H9 (cell line): ENCODE measurements around the gene TBX3. TPM values are rescaled to one million over a fixed set of nuclear protein-coding genes. Genes with fewer than 3 reads are reported as not detected.
A peak's percentile ranks its signal among the peaks of the same experiment; 100 is the strongest.

Experiments used
- DNase-seq: peaks from one replicate; pipeline ENCODE4 v3.0.0-alpha.2; 2017
- H2AFZ ChIP-seq: one replicate; pipeline ENCODE4 v1.6.1; 2013; ENCODE audit warnings: mild to moderate bottlenecking, low read length, control low read depth, moderate library complexity
- H2AK5ac ChIP-seq: 2 replicates; pipeline ENCODE4 v1.6.1; 2013; ENCODE audit warnings: low read length, control low read depth, mixed read lengths; ENCODE audit not compliant: insufficient read length
- H2BK120ac ChIP-seq: one replicate; pipeline ENCODE4 v1.6.1; 2013; ENCODE audit warnings: low read depth, mild to moderate bottlenecking, low read length, control low read depth, inconsistent platforms; ENCODE audit not compliant: poor library complexity, severe bottlenecking
- H2BK12ac ChIP-seq: 2 replicates; pipeline ENCODE4 v1.6.1; 2013; ENCODE audit warnings: low read length, control low read depth, mixed read lengths, low read depth; ENCODE audit not compliant: insufficient read length
- H2BK15ac ChIP-seq: 2 replicates; pipeline ENCODE4 v1.6.1; 2013; ENCODE audit warnings: low read depth, low read length, control low read depth
- H2BK20ac ChIP-seq: one replicate; pipeline ENCODE4 v1.6.1; 2013; ENCODE audit warnings: low read depth, mild to moderate bottlenecking, low read length, control low read depth, inconsistent platforms; ENCODE audit not compliant: poor library complexity, severe bottlenecking
- H2BK5ac ChIP-seq: 2 replicates; pipeline ENCODE4 v1.6.1; 2013; ENCODE audit warnings: low read length, control low read depth, mixed read lengths; ENCODE audit not compliant: insufficient read length
- H3K14ac ChIP-seq: 2 replicates; pipeline ENCODE4 v1.6.1; 2013; ENCODE audit warnings: low read length, control low read depth; ENCODE audit not compliant: insufficient read depth
- H3K18ac ChIP-seq: 2 replicates; pipeline ENCODE4 v1.6.1; 2013; ENCODE audit warnings: low read depth, mild to moderate bottlenecking, mixed read lengths, low read length, control low read depth; ENCODE audit not compliant: insufficient read length
- H3K23ac ChIP-seq: 2 replicates; pipeline ENCODE4 v1.6.1; 2013; ENCODE audit warnings: low read length, control low read depth, mixed read lengths, low read depth; ENCODE audit not compliant: insufficient read length
- H3K23me2 ChIP-seq: 2 replicates; pipeline ENCODE4 v1.6.1; 2013; ENCODE audit warnings: low read depth, mild to moderate bottlenecking, mixed read lengths, low read length, control low read depth; ENCODE audit not compliant: insufficient read length, poor library complexity, severe bottlenecking
- H3K27ac ChIP-seq: 2 replicates; pipeline ENCODE4 v1.5.1; 2013; ENCODE audit warnings: low read length, control low read depth, mixed read lengths, low read depth; ENCODE audit not compliant: insufficient read length
- H3K27me3 ChIP-seq: 2 replicates; pipeline ENCODE4 v1.6.1; 2013; ENCODE audit warnings: low read length, control low read depth, inconsistent platforms; ENCODE audit not compliant: insufficient read depth
- H3K4ac ChIP-seq: 2 replicates; pipeline ENCODE4 v1.6.1; 2013; ENCODE audit warnings: low read depth, mild to moderate bottlenecking, control low read depth, inconsistent platforms, low read length, moderate library complexity
- H3K4me1 ChIP-seq: 2 replicates; pipeline ENCODE4 v1.6.1; 2013; ENCODE audit warnings: low read length, control low read depth, inconsistent platforms; ENCODE audit not compliant: insufficient read depth
- H3K4me2 ChIP-seq: 2 replicates; pipeline ENCODE4 v1.6.1; 2013; ENCODE audit warnings: low read length, control low read depth, mixed read lengths; ENCODE audit not compliant: insufficient read length, insufficient read depth
- H3K56ac ChIP-seq: 2 replicates; pipeline ENCODE4 v1.6.1; 2013; ENCODE audit warnings: low read depth, mild to moderate bottlenecking, mixed read lengths, low read length, control low read depth; ENCODE audit not compliant: insufficient read length
- H3K79me1 ChIP-seq: 2 replicates; pipeline ENCODE4 v1.6.1; 2013; ENCODE audit warnings: low read depth, mild to moderate bottlenecking, moderate library complexity, low read length, control low read depth, inconsistent platforms; ENCODE audit not compliant: insufficient read depth, poor library complexity, severe bottlenecking
- H3K79me2 ChIP-seq: 2 replicates; pipeline ENCODE4 v1.6.1; 2013; ENCODE audit warnings: low read length, control low read depth, inconsistent platforms; ENCODE audit not compliant: insufficient read depth
- H3K9ac ChIP-seq: 2 replicates; pipeline ENCODE4 v1.6.1; 2013; ENCODE audit warnings: low read length, control low read depth, mixed read lengths; ENCODE audit not compliant: insufficient read length; ENCODE audit errors: extremely low read depth
- H3K9me3 ChIP-seq: one replicate; pipeline ENCODE4 v1.6.1; 2013; ENCODE audit warnings: low read depth, low read length, inconsistent platforms; ENCODE audit not compliant: control insufficient read depth
- H3T11ph ChIP-seq: one replicate; pipeline ENCODE4 v1.6.1; 2013; ENCODE audit warnings: mild to moderate bottlenecking, low read length, control low read depth, inconsistent platforms
- H4K20me1 ChIP-seq: one replicate; pipeline ENCODE4 v1.6.1; 2013; ENCODE audit not compliant: control insufficient read depth, insufficient read length, insufficient read depth
- H4K5ac ChIP-seq: 2 replicates; pipeline ENCODE4 v1.6.1; 2013; ENCODE audit warnings: low read depth, mild to moderate bottlenecking, mixed read lengths, low read length, control low read depth; ENCODE audit not compliant: insufficient read length
- H4K8ac ChIP-seq: replicated peaks from 2 replicates; pipeline ENCODE4 v1.6.1; 2013; ENCODE audit warnings: low read length, control low read depth, mixed read lengths, low read depth; ENCODE audit not compliant: insufficient read length
- H4K91ac ChIP-seq: 2 replicates; pipeline ENCODE4 v1.6.1; 2013; ENCODE audit warnings: low read depth, mild to moderate bottlenecking, moderate library complexity, mixed read lengths, low read length, control low read depth; ENCODE audit not compliant: insufficient read length
- H3K27ac Mint-ChIP-seq, 3 experiments: 2 replicates in 2 of 3; 3 replicates in 1 of 3; pipeline ENCODE4 v1.8.0; 2020 to 2021; ENCODE audit warnings: mixed read lengths in 3 of 3, mild to moderate bottlenecking in 1 of 3, moderate library complexity in 1 of 3
- H3K27me3 Mint-ChIP-seq: 2 replicates; pipeline ENCODE4 v1.8.0; 2021; ENCODE audit warnings: low read depth, mild to moderate bottlenecking, moderate library complexity, mixed read lengths
- H3K36me3 Mint-ChIP-seq, 3 experiments: 2 replicates in 2 of 3; 3 replicates in 1 of 3; pipeline ENCODE4 v1.8.0; 2020 to 2021; ENCODE audit warnings: low read depth in 3 of 3, mixed read lengths in 3 of 3; ENCODE audit not compliant: insufficient read depth in 1 of 3
- H3K4me1 Mint-ChIP-seq, 2 experiments: 2 replicates each; pipeline ENCODE4 v1.8.0; 2020; ENCODE audit warnings: mixed read lengths in 2 of 2
- H3K4me3 Mint-ChIP-seq, 2 experiments: 2 replicates in 1 of 2; 3 replicates in 1 of 2; pipeline ENCODE4 v1.8.0; 2020 to 2021; ENCODE audit warnings: mild to moderate bottlenecking in 2 of 2, mixed read lengths in 2 of 2, moderate library complexity in 1 of 2
- H3K9me3 Mint-ChIP-seq, 2 experiments: 2 replicates in 1 of 2; 3 replicates in 1 of 2; pipeline ENCODE4 v1.8.0; 2020; ENCODE audit warnings: mild to moderate bottlenecking in 2 of 2, mixed read lengths in 2 of 2, moderate library complexity in 1 of 2
- CTCF ChIP-seq: fragments of 200-600 bp; sonication (generic); conservative IDR thresholded peaks from 3 replicates; pipeline ENCODE4 v1.8.0; 2021; ENCODE audit warnings: antibody characterized with exemption, mild to moderate bottlenecking
- WGBS: extraction: QIAGEN DNeasy Blood & Tissue Kit; methylation state at CpG from one replicate; pipeline ENCODE4 v1.1.7; 2013; ENCODE audit warnings: missing lambda C conversion rate, low lambda C conversion rate, mixed read lengths; ENCODE audit not compliant: insufficient read length; ENCODE audit errors: extremely low coverage; 5-methylcytosine and 5-hydroxymethylcytosine counted together
- total RNA-seq: library from RNA; stranded (reverse); gene quantifications from 2 replicates; pipeline ENCODE4 v1.2.1, GENCODE V29; 2021

TBX3 gene
- total RNA-seq, 1 experiment from 2014 or later, result 0.04 TPM

GRCh38 chr12:114690267-114691135 lies 6.5 kb upstream of the TBX3 start:
- Histone ChIP-seq H3K4me2 (no peak overlapping the region), H2BK15ac (no peak overlapping the region), H3K4ac (no peak overlapping the region), H3K27ac (no peak overlapping the region), H2BK20ac (no peak overlapping the region), H4K91ac (no peak overlapping the region), H3K18ac (no peak overlapping the region), H3K27me3 (peaks cover 98% of the 10 kb centered on the region), H3K23me2 (peaks cover 1% of the 10 kb centered on the region), H3K9ac (no peak overlapping the region), H2BK120ac (no peak overlapping the region), H3K23ac (no peak overlapping the region), H4K5ac (no peak overlapping the region), H3T11ph (no peak overlapping the region), H2BK5ac (no peak overlapping the region), H3K4me1 (no peaks in the 10 kb centered on the region; the same call in 1 of the 2 replicates), H3K9me3 (no peaks in the 10 kb centered on the region), H2BK12ac (no peak overlapping the region), H3K56ac (no peak overlapping the region), H2AFZ (no peak overlapping the region), H4K8ac (no peak overlapping the region), H3K79me1 (no peaks in the 10 kb centered on the region), H4K20me1 (peaks cover 2% of the 10 kb centered on the region), H3K79me2 (no peaks in the 10 kb centered on the region), H2AK5ac (no peak overlapping the region), H3K14ac (no peak overlapping the region)
- WGBS, result no CpG with 5 or more reads among the region's 8 CpGs
- Mint-ChIP-seq H3K9me3 (peaks cover 4 to 29% of the 10 kb centered on the region in 2 experiments; a peak in 3 of 5 replicates), H3K27ac (no peak overlapping the region; a peak in 1 of 7 replicates), H3K4me3 (peak overlapping the region in 1 of 2 experiments; percentile 26; a peak in 1 of 5 replicates), H3K4me1 (peaks cover 26 to 65% of the 10 kb centered on the region in 2 experiments), H3K36me3 (no peaks in the 10 kb centered on the region), H3K27me3 (peaks cover 100% of the 10 kb centered on the region)
- no peak for TF ChIP-seq CTCF
- no peak for DNase-seq
